ENCODE measurements around the gene KPNA4.

KPNA4 gene

GRCh38 chr3:160554980-160555379 is 10.4 kb downstream of the KPNA4 start:
- Histone ChIP-seq H3K9me3 (ENCODE audit: low read length) (peaks cover 35% of the 10 kb centered on the region), H3K4me3 (ENCODE audit: low read depth, low read length, poor library complexity, severe bottlenecking) (no peak overlapping the region), H3K79me2 (ENCODE audit: insufficient read depth, low read length) (peaks cover 94% of the 10 kb centered on the region), H4K20me1 (ENCODE audit: insufficient read depth, low read length) (no peaks in the 10 kb centered on the region), H3K9me2 (ENCODE audit: low read depth, low read length) (no peaks in the 10 kb centered on the region), H3K36me3 (ENCODE audit: insufficient read depth, low read length) (peaks cover 68% of the 10 kb centered on the region), H2AFZ (ENCODE audit: low read length) (no peak overlapping the region), H3K4me1 (ENCODE audit: insufficient read depth, low read length, severe bottlenecking) (peaks cover 3% of the 10 kb centered on the region), H3K4me2 (ENCODE audit: low read length) (no peak overlapping the region), H3K27ac (ENCODE audit: low read depth, low read length, poor library complexity, severe bottlenecking) (no peak overlapping the region), H3K27me3 (ENCODE audit: insufficient read depth, low read length) (no peaks in the 10 kb centered on the region), H3F3A (ENCODE audit: insufficient read depth, low read length) (no peaks in the 10 kb centered on the region), H3K9ac (ENCODE audit: low read length) (no peak overlapping the region)
- TF ChIP-seq, protein P1, sequence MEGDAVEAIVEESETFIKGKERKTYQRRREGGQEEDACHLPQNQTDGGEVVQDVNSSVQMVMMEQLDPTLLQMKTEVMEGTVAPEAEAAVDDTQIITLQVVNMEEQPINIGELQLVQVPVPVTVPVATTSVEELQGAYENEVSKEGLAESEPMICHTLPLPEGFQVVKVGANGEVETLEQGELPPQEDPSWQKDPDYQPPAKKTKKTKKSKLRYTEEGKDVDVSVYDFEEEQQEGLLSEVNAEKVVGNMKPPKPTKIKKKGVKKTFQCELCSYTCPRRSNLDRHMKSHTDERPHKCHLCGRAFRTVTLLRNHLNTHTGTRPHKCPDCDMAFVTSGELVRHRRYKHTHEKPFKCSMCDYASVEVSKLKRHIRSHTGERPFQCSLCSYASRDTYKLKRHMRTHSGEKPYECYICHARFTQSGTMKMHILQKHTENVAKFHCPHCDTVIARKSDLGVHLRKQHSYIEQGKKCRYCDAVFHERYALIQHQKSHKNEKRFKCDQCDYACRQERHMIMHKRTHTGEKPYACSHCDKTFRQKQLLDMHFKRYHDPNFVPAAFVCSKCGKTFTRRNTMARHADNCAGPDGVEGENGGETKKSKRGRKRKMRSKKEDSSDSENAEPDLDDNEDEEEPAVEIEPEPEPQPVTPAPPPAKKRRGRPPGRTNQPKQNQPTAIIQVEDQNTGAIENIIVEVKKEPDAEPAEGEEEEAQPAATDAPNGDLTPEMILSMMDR (IDR thresholded peaks at IDR 0.05; ENCODE audit: low read length) = no peak
- TF ChIP-seq EZH2 (IDR thresholded peaks at IDR 0.05; ENCODE audit: borderline replicate concordance, low read length) = no peak

DNA sequence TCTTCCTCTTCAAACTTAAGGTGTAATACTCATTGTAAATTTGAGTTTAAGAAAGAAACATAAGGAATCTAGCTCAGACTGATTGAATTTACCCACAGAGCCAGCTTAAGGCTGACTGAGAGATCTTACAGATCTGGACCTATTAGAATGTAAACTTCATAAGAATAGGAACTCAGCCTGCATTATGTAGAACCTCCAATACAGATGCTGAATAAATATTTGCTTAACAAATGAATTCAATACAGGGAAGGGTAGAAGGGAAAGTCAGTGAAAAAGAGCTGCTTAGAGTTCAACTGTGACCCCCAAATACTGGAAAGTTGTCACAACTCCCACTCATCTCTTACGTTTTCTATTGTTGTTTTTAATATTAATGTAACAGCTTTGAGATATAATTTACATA is 11.5 kb downstream of the KPNA4 start:
- peaks cover 71% of the 10 kb centered on the region for H3K36me3 ChIP-seq (ENCODE audit: insufficient read depth, low read length)
- H3K9me3 ChIP-seq (ENCODE audit: low read length) = peaks cover 47% of the 10 kb centered on the region
- H4K20me1 ChIP-seq (ENCODE audit: insufficient read depth, low read length) = no peaks in the 10 kb centered on the region

GRCh38 chr3:160546727-160547126 is 18.6 kb downstream of the KPNA4 start:
- Histone ChIP-seq H2AFZ (ENCODE audit: low read length) (no peak overlapping the region), H3K4me1 (ENCODE audit: insufficient read depth, low read length, severe bottlenecking) (peaks cover 3% of the 10 kb centered on the region), H3K36me3 (ENCODE audit: insufficient read depth, low read length) (peaks cover 46% of the 10 kb centered on the region), H3K27ac (ENCODE audit: low read depth, low read length, poor library complexity, severe bottlenecking) (no peak overlapping the region), H3K9ac (ENCODE audit: low read length) (no peak overlapping the region), H3K9me3 (ENCODE audit: low read length) (peaks cover 28% of the 10 kb centered on the region), H3F3A (ENCODE audit: insufficient read depth, low read length) (no peaks in the 10 kb centered on the region), H4K20me1 (ENCODE audit: insufficient read depth, low read length) (no peaks in the 10 kb centered on the region), H3K9me2 (ENCODE audit: low read depth, low read length) (no peaks in the 10 kb centered on the region), H3K4me3 (ENCODE audit: low read depth, low read length, poor library complexity, severe bottlenecking) (no peak overlapping the region), H3K4me2 (ENCODE audit: low read length) (no peak overlapping the region), H3K27me3 (ENCODE audit: insufficient read depth, low read length) (no peaks in the 10 kb centered on the region), H3K79me2 (ENCODE audit: insufficient read depth, low read length) (peaks cover 95% of the 10 kb centered on the region)
- TF ChIP-seq, protein P1 (IDR thresholded peaks at IDR 0.05; ENCODE audit: low read length) = no peak
- no peak for TF ChIP-seq EZH2 (IDR thresholded peaks at IDR 0.05; ENCODE audit: borderline replicate concordance, low read length)

More for the DNA sequence above, 11.5 kb downstream of the KPNA4 start:
- H3K9me2 ChIP-seq (ENCODE audit: low read depth, low read length) = no peaks in the 10 kb centered on the region
- no peak overlapping the region for H2AFZ ChIP-seq (ENCODE audit: low read length)
- H3K27ac ChIP-seq (ENCODE audit: low read depth, low read length, poor library complexity, severe bottlenecking) = no peak overlapping the region
- H3K9ac ChIP-seq (ENCODE audit: low read length) = no peak overlapping the region
- H3K27me3 ChIP-seq (ENCODE audit: insufficient read depth, low read length) = no peaks in the 10 kb centered on the region
- no peak overlapping the region for H3K4me3 ChIP-seq (ENCODE audit: low read depth, low read length, poor library complexity, severe bottlenecking)
- TF ChIP-seq EZH2 (IDR thresholded peaks at IDR 0.05; ENCODE audit: borderline replicate concordance, low read length) = no peak
- TF ChIP-seq, protein P1 (IDR thresholded peaks at IDR 0.05; ENCODE audit: low read length) = no peak
- peaks cover 93% of the 10 kb centered on the region for H3K79me2 ChIP-seq (ENCODE audit: insufficient read depth, low read length)
- no peaks in the 10 kb centered on the region for H3K4me1 ChIP-seq (ENCODE audit: insufficient read depth, low read length, severe bottlenecking)
- no peaks in the 10 kb centered on the region for H3F3A ChIP-seq (ENCODE audit: insufficient read depth, low read length)
- H3K4me2 ChIP-seq (ENCODE audit: low read length) = no peak overlapping the region

Data from OCI-LY1 (cell line).